GM18951 (cell line): ENCODE data around the gene INPP5D.

Experiments used
- POLR2A ChIP-seq: IDR thresholded peaks from 4 replicates; pipeline ENCODE4 v1.6.1; 2011; ENCODE audit warnings: mild to moderate bottlenecking; ENCODE audit not compliant: insufficient read length, insufficient read depth; ENCODE audit errors: extremely low read depth
- in situ Hi-C: fragments of 300-500 bp; cut with MboI; formaldehyde crosslinking; loops from one replicate; pipeline ENCODE4 v1.12.0; 2022; ENCODE audit warnings: low sequenced_read_pairs, mixed read lengths, inconsistent platforms; ENCODE audit not compliant: unreplicated experiment

INPP5D gene

DNA sequence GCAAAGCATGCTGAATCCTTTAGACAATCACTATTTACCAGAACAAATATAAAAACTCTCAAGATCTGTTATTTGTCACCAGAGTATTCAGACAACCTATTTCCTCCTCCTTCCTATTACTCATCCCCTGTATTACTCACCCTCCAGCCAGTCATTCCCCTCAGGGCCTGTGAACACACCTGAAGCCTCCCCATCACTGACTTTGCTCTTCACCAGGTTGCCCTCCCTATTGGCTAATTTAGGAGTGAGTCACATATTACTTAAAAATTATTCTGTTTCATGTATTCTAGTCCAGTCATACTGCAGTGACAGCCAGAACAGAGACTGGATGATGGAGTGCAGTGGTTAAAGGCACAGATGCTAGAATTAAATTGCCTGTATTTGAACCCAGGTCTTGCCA, 187.6 kb downstream of the INPP5D start:
- TF ChIP-seq POLR2A = no peak

DNA sequence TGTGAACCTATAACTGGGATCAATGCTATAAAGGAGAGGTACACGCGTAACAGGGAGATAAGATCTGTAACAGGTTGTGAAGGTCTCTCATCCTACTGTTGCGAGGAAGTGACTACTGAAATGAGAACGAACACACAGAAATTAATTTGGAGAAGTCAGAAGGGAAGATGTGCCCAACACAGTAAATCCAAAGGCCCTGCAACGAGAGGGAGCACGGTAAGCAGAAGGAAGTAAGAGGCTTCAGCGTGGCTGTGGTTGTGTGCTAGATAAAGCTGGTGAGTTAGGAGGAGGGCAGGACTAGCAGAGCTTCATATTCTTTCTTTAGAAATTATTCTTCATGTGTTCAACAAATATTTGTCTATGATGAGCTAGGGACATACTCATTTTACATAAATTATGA, 188.9 kb downstream of the INPP5D start:
- TF ChIP-seq POLR2A = no peak
- in situ Hi-C loops = no loop called here

More for the DNA sequence above, 187.6 kb downstream of the INPP5D start:
- in situ Hi-C loops = no loop called here

- TF ChIP-seq POLR2A = no peak
- in situ Hi-C loops = loop anchor here (10.0 kb wide), 1 partner anchor 396 kb away; no protein-coding TSS in a partner anchor
These were observed 190.4 kb downstream of the INPP5D start for GRCh38 chr2:233250568-233250967.

- in situ Hi-C loops = loop anchor here (10.0 kb wide), 1 partner anchor 396 kb away; no protein-coding TSS in a partner anchor
- no peak for TF ChIP-seq POLR2A
These were observed 190.8 kb downstream of the INPP5D start for GRCh38 chr2:233250985-233251305.

GRCh38 chr2:233251306-233252116, 191.4 kb downstream of the INPP5D start, which contains the start of gene ATG16L1:
Gene ATG16L1 (plus strand): TSS chr2:233251673. CDS start chr2:233251828, 155 bp downstream.
- TF ChIP-seq POLR2A = peak; percentile 92
- in situ Hi-C loops = loop anchor here (10.0 kb wide), 1 partner anchor 397 kb away; no protein-coding TSS in a partner anchor

GRCh38 chr2:233252227-233252626, 192.1 kb downstream of the INPP5D start:
- in situ Hi-C loops = loop anchor here (10.0 kb wide), 1 partner anchor 397 kb away; no protein-coding TSS in a partner anchor
- TF ChIP-seq POLR2A = no peak

- TF ChIP-seq POLR2A = no peak
- in situ Hi-C loops = loop anchor here (10.0 kb wide), 1 partner anchor 400 kb away; no protein-coding TSS in a partner anchor
These were observed 195.0 kb downstream of the INPP5D start for GRCh38 chr2:233255151-233255550.

DNA sequence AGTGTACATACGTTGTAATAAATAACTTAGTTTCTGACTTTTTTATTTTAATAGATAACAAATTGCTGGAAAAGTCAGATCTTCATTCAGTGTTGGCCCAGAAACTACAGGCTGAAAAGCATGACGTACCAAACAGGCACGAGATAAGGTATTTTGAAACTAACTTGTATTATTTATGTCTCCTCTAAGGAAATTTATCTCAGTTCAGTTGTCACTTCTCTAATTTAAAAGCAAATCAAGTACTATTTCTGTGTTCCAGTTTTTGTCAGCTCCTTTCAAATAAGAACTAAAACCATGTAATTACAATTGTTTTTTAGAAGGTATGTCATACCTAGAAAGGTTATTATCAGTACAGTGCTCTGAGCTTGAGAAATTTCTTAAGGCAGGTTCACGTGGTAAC, 195.9 kb downstream of the INPP5D start:
- in situ Hi-C loops = loop anchor here (10.0 kb wide), 1 partner anchor 401 kb away; no protein-coding TSS in a partner anchor
- TF ChIP-seq POLR2A = no peak
